GM18511 (cell line): ENCODE data around the gene ADAMTS17.

Source experiments
- ATAC-seq: cut with Tn5 transposase; IDR thresholded peaks from one replicate; pipeline ENCODE4 v1.9.1; 2021; ENCODE audit warnings: mild to moderate bottlenecking, moderate library complexity; ENCODE audit not compliant: unreplicated experiment

ADAMTS17 gene

DNA sequence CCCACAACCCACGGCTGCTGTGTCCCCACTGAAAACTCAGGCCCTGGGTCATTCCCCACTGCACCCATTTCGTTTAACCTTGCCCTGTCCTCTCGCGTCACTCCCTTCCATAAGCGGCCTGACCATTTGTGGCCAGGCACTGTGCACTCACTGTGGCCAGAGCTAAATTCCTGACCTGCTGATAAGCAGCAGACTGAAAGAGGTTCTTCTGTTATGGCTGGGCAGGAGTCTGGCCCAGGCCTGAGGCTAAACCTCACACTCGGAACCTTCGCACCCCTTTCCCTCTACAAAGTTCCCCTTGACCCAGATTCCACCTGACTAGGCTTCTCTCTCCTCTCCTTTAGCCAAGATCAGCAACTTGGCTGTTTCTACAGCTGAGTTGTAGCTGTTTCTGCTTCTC lies 62.3 kb downstream of the ADAMTS17 start:
- no peak for ATAC-seq

DNA sequence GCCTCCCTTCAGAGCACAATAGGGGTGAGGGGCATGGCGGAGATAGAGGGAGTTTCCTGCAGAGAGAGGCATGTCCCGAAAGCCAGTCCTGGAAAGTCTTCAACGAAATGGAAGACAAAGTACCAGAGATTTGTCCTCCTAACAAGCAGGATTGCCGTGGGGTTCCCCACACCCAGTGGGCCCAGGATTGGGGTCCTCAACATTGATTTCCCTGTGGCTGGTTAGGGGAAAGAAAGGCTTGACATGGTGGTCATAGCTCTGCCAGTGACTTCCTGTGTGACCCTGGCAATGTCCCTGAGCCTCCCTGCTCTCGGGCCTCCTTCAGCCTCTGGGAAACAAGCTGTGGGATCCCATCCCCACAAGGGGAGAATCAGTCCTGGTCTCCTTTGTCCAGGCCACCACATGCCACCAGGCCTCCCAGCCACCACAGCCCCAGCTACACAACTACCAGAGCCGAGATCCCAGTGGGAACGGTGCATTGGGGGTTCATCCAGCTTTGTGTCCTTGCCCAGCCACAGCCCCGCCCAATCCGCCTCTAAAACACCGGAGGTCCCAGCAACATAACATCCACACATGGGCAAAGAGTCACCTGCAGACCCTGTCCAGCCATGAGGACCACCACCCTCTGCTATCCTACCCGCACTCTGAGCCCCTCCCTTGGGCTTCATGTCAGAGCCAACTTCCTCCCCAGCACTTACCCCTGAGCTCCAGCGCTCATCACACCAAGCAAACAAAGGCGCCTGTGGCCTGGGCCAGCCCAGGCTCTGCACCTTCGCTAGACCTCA lies 63.0 kb downstream of the ADAMTS17 start:
- no peak for ATAC-seq

GRCh38 chr15:100277087-100277855 lies 64.5 kb downstream of the ADAMTS17 start:
- ATAC-seq = no peak

GRCh38 chr15:100276506-100276905 lies 65.3 kb downstream of the ADAMTS17 start:
- no peak for ATAC-seq

DNA sequence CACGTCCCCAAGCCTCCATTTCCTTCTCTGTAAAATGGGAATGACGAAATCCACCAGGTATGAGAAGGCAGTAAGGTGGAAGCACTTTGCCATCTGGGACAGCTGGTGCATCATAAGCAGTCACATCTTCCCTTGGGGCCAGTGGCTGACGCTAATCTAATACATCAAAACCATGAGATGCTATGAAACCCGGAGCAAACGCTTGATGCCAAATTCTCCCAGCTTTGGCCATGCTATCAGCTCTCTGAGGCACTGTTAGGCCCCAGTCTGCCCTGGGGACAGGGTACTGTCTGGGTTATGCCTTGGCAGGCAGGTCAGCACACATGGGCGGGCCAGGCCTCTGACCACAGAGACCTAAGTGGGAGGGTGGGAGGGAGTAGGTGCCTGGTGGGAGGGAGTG lies 66.1 kb downstream of the ADAMTS17 start:
- ATAC-seq = no peak

GRCh38 chr15:100269831-100270230 lies 71.9 kb downstream of the ADAMTS17 start:
- ATAC-seq = no peak

DNA sequence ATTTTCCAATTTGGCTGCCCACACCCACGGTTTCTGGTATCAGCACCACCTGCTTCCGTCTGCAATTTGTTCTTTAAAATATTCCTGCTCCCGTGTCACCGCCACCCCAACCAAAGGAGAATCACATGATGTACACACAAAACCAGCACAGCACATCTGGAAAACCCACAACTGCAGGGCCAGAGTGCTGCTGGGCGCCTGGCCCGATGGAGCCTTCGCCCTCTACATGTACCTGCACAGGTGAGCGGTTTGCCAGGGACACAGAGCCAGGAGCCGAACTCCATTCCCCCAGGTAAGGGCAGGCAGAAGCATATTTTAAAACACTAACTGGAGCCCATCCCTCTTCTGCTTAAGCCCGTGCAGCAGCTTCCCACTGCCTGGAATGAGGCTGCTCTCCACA lies 75.6 kb downstream of the ADAMTS17 start:
- ATAC-seq = no peak

DNA sequence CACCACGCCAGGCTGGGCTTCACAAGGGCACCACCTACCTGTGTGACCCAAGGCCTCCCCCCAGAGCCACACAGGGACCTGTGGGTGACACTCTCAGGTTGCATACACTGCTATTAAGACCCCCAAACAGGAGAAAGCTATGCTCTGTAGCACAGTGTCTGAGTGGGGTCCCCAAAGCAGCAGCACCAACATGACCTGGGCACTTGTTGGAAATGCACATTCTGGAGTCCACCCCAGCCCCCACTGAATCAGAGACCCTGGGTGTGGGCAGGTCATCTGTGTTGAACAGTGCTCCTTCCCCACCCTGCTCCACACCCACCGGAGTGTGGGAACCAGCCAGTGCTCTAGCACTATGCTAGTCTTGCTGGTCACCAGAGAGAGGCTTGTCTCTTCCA lies 76.1 kb downstream of the ADAMTS17 start:
- no peak for ATAC-seq

GRCh38 chr15:100264994-100265640 lies 76.7 kb downstream of the ADAMTS17 start:
- ATAC-seq = no peak

- no peak for ATAC-seq
Observed at GRCh38 chr15:100263721-100264455, 77.9 kb downstream of the ADAMTS17 start.

DNA sequence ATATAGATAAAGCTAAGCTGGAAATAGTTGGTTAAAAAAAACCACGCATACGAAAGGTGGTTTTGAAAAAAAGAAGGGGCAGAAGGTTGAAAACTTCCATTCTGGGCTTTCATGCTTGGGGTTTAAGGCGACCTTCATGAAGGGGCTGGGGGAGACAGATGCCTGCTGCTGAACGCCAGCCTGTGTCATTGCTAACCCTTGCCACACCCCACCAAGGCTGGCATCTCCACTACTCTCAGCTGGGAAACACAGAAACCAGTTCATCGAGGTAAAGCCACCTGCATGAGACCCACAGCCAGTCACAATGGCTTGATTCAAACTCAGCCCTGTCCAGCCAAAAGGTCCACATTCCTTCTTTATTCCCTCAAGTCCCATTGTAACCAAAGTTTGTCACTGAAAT lies 78.7 kb downstream of the ADAMTS17 start:
- ATAC-seq = no peak

GRCh38 chr15:100261302-100262240 lies 80.2 kb downstream of the ADAMTS17 start:
- no peak for ATAC-seq

GRCh38 chr15:100259266-100259665 lies 82.5 kb downstream of the ADAMTS17 start:
- no peak for ATAC-seq

DNA sequence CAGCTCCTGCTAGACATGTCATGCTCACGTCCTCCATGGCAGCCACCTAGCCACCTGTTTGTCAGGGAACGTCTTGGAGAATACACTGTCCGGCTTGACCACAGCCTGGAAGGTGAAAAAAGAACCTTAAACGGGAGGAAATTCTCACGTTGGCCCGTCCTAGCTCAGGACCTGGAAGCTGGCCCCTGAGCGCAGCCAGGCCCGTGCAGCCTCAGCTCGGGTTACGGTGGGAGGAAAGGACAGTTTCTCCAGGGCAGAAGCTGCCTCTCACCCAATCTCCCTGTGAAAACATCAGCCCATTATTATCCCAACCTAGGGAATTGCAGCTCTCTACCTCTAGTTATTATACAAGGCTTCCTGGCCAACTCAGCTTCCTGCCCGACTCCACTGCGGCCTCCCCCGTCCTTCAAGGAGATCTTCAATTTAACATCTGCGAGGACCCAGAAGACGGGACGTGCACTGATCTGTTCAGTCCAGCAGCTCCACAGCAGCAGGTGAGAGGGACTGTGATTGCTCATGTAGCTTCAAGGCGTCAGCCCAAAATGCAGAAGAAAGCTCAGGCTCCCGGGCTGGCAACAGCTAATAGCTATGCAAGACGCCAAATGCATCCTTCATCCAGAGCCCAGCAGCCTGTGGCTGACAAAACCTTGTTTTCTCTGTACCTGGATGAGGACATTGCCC lies 84.7 kb downstream of the ADAMTS17 start:
- ATAC-seq = no peak

DNA sequence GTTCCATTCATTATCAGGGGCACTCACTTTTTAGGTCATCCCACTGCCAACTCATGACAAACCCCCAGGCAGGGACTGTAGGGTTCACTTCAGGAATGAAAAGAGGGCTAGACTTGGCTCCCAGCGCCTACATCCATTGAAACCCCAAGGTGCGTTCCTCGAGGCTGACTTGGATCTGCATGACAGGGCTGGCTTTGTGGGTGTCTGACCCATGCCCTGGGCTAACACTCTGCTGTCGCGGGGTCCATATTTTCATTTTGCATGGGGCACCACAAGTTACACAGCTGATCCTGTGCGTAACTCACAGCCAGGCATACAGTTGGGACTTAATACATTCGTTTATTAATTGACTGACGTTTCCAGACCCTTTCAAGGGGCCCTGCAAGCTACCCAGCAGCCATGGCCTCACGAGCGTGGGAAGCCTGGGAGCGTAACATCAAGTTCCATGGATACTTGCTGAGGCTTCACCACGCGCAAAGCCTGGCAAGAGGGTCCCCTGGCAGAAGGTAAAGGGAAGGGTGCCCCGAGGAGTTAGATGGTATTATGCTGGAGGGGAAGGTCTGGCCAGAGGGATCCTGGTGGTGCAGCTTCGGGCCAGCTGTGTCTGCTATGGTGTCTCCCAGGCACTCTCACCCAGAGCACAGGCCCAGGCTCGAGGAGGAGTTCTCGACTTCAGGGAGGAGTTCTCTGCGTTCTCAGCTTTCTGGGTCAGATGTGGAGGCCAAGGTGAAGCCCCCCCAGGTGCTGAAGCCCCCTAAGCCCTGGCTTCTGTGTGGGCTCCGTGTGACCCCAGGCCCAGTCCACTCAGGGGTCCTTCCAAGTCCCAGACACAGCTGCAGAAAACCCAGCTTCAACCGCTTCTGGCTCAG lies 85.4 kb downstream of the ADAMTS17 start:
- no peak for ATAC-seq

- no peak for ATAC-seq
Observed at GRCh38 chr15:100255644-100256043, 86.1 kb downstream of the ADAMTS17 start.

DNA sequence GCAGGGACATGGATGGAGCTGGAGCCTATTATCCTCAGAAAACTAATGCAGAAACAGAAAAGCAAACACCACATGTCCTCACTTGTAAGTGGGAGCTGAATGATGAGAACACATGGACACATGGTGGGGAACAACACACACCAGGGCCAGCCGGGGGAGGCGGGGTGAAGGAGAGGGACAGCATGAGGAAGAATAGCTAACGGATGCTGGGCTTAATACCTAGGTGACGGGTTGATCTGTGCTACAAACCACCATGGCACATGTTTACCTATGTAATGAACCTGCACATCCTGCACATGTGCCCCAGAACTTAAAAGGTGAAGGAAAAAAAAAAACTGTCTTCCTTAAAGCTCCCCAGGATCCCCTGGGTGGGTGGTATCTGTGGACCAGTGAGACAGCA lies 87.1 kb downstream of the ADAMTS17 start:
- no peak for ATAC-seq

- no peak for ATAC-seq
Observed at GRCh38 chr15:100254285-100254684, 87.5 kb downstream of the ADAMTS17 start.

DNA sequence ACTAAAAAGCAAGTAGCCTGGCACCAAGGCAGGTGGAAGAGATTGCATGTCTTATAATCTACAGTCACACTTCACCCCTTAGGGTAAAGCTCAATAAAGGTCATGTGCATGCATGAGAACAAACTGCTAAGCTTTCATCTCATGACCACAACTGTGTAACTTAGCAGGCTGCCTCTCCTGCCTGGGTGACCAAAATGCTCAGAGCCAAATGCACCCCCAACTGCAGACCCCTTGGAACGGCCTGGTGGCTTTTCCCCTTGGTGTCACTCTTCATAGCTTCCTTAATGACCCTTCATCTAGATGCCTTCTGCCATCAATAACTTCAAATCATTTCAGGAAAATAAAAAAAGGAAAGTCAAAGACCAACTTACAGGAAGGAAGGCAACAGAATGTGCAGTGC lies 88.1 kb downstream of the ADAMTS17 start:
- ATAC-seq = no peak
